Testis (tissue), 2 donors: ENCODE measurements around the gene C1orf94.

Source experiments
- POLR2A ChIP-seq: fragments of 450-650 bp; IDR thresholded peaks from one replicate; pipeline ENCODE4 v1.6.1; 2017; ENCODE audit warnings: antibody characterized with exemption, mild to moderate bottlenecking, moderate library complexity
- TF ChIP-seq, protein P1 (sequence below), 3 experiments: fragments of 450-650 bp in 2 of 3; fragments of 200-600 bp in 1 of 3; sonication (generic) in 1 of 3; IDR thresholded peaks; one replicate each; pipeline ENCODE4 v1.5.1; 2016 to 2019; ENCODE audit warnings: antibody characterized with exemption in 3 of 3, mild to moderate bottlenecking in 2 of 3, moderate library complexity in 1 of 3

DNA sequence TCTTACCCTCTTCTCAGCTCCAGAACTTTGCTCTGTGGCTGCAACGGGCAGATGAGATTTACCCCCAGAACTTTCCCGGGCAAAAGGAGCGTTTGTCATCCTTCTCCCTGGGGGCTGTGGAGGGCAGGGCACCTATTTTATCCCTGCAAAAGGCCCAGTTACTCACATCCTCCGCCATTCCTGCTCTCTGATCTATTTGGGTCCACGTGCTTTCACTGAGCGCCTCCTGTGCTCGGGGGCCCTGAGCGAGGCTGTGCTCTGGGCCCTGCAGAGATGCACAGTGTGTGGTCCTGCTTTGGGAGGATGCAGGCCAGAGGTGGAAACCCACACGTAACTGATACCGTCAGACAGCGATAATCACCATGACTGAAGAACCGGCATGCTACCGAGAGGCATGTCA is 9.3 kb upstream of the C1orf94 start:
- no peak for TF ChIP-seq POLR2A
- TF ChIP-seq, protein P1, sequence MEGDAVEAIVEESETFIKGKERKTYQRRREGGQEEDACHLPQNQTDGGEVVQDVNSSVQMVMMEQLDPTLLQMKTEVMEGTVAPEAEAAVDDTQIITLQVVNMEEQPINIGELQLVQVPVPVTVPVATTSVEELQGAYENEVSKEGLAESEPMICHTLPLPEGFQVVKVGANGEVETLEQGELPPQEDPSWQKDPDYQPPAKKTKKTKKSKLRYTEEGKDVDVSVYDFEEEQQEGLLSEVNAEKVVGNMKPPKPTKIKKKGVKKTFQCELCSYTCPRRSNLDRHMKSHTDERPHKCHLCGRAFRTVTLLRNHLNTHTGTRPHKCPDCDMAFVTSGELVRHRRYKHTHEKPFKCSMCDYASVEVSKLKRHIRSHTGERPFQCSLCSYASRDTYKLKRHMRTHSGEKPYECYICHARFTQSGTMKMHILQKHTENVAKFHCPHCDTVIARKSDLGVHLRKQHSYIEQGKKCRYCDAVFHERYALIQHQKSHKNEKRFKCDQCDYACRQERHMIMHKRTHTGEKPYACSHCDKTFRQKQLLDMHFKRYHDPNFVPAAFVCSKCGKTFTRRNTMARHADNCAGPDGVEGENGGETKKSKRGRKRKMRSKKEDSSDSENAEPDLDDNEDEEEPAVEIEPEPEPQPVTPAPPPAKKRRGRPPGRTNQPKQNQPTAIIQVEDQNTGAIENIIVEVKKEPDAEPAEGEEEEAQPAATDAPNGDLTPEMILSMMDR (IDR thresholded peaks at IDR 0.05): no peak
